Liver (tissue), 3 donors: ENCODE results near the gene PLEKHA7.

ENCODE experiments used
- EGR1 ChIP-seq, 2 donors: IDR thresholded peaks; 2 replicates each; pipeline ENCODE4 v1.6.1; 2016 to 2018; ENCODE audit warnings: antibody characterized with exemption in 2 of 2, low read depth in 2 of 2
- GABPA ChIP-seq, 2 donors: IDR thresholded peaks in 1 of 2; conservative IDR thresholded peaks in 1 of 2; 2 replicates each; pipeline ENCODE4 v1.6.1; 2016; ENCODE audit warnings: antibody characterized with exemption in 2 of 2, mild to moderate bottlenecking in 1 of 2, moderate library complexity in 1 of 2
- MAX ChIP-seq: IDR thresholded peaks from 2 replicates; pipeline ENCODE4 v1.6.1; 2016; ENCODE audit warnings: antibody characterized with exemption
- TF ChIP-seq, protein P1 (sequence below): IDR thresholded peaks from 2 replicates; pipeline ENCODE4 v1.6.1; 2016; ENCODE audit warnings: antibody characterized with exemption
- TF ChIP-seq, protein P2 (sequence below): fragments of 150-350 bp; IDR thresholded peaks from 2 replicates; pipeline ENCODE4 v1.5.1; 2017; ENCODE audit warnings: improper control_type of control experiment, low read depth, low read length; ENCODE audit not compliant: missing input control
- TF ChIP-seq, protein P3 (sequence below): IDR thresholded peaks from 2 replicates; pipeline ENCODE4 v1.6.1; 2016; ENCODE audit warnings: antibody characterized with exemption
- donor health status: healthy.
- donor health status: healthy.

- TF ChIP-seq, protein P1, sequence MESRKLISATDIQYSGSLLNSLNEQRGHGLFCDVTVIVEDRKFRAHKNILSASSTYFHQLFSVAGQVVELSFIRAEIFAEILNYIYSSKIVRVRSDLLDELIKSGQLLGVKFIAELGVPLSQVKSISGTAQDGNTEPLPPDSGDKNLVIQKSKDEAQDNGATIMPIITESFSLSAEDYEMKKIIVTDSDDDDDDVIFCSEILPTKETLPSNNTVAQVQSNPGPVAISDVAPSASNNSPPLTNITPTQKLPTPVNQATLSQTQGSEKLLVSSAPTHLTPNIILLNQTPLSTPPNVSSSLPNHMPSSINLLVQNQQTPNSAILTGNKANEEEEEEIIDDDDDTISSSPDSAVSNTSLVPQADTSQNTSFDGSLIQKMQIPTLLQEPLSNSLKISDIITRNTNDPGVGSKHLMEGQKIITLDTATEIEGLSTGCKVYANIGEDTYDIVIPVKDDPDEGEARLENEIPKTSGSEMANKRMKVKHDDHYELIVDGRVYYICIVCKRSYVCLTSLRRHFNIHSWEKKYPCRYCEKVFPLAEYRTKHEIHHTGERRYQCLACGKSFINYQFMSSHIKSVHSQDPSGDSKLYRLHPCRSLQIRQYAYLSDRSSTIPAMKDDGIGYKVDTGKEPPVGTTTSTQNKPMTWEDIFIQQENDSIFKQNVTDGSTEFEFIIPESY, result no peak
- TF ChIP-seq, protein P2, sequence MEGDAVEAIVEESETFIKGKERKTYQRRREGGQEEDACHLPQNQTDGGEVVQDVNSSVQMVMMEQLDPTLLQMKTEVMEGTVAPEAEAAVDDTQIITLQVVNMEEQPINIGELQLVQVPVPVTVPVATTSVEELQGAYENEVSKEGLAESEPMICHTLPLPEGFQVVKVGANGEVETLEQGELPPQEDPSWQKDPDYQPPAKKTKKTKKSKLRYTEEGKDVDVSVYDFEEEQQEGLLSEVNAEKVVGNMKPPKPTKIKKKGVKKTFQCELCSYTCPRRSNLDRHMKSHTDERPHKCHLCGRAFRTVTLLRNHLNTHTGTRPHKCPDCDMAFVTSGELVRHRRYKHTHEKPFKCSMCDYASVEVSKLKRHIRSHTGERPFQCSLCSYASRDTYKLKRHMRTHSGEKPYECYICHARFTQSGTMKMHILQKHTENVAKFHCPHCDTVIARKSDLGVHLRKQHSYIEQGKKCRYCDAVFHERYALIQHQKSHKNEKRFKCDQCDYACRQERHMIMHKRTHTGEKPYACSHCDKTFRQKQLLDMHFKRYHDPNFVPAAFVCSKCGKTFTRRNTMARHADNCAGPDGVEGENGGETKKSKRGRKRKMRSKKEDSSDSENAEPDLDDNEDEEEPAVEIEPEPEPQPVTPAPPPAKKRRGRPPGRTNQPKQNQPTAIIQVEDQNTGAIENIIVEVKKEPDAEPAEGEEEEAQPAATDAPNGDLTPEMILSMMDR, result no peak
- TF ChIP-seq EGR1 (IDR thresholded peaks at IDR 0.05; ENCODE audit: low read depth in 2 of 2) (no peak), GABPA (IDR thresholded peaks at IDR 0.05 in 1 of 2, conservative IDR thresholded peaks at IDR 0.05 in 1 of 2) (no peak), MAX (no peak)
- TF ChIP-seq, protein P3, sequence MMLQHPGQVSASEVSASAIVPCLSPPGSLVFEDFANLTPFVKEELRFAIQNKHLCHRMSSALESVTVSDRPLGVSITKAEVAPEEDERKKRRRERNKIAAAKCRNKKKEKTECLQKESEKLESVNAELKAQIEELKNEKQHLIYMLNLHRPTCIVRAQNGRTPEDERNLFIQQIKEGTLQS, result no peak
Measured at GRCh38 chr11:16963316-16963876, 50.8 kb downstream of the PLEKHA7 start.
